Vagina (tissue), 2 donors: ENCODE measurements around the gene PTGIS.

Experiments used
- POLR2A ChIP-seq, 2 donors: fragments of 450-650 bp; IDR thresholded peaks; one replicate each; pipeline ENCODE4 v1.6.1; 2017; ENCODE audit warnings: antibody characterized with exemption in 2 of 2, mild to moderate bottlenecking in 2 of 2, moderate library complexity in 2 of 2
- POLR2AphosphoS5 ChIP-seq, 2 donors: sonication (generic); formaldehyde crosslinking; IDR thresholded peaks; one replicate each; pipeline ENCODE4 v1.9.0; 2017; ENCODE audit warnings: antibody characterized with exemption in 2 of 2, mild to moderate bottlenecking in 2 of 2, low read depth in 1 of 2; ENCODE audit not compliant: insufficient read depth in 1 of 2
- TF ChIP-seq, protein P1 (sequence below), 3 experiments: fragments of 450-650 bp in 2 of 3; fragments of 200-600 bp in 1 of 3; sonication (generic) in 1 of 3; IDR thresholded peaks; one replicate each; pipeline ENCODE4 v1.5.1; 2017 to 2019; ENCODE audit warnings: antibody characterized with exemption in 3 of 3, mild to moderate bottlenecking in 2 of 3, moderate library complexity in 2 of 3

DNA sequence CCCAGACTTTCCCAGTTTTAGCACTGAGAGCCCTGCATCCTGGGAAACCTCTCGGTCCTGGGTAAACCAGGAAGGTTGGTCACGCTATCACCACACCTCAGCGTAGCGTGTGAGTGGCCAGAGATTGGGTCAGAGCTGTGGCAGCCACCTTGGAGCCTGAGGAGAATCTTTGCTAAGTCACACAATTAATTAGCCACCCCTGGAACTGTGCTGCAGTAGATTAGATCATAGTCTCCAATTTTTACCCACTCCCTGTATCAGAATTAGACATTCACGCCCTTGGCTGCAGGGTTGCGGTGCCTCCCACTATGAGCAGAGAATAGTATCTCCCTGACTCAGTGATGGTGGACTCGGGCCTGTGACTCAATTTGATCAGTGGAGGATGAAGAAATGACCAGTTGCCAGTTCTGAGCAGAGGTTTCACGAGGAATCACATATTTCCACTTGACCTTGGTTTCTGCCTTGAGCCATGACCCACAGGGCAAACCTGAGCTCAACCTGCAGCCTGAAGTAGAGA, 6.0 kb upstream of the PTGIS start:
- no peak for TF ChIP-seq POLR2A (IDR thresholded peaks at IDR 0.05)
- TF ChIP-seq, protein P1, sequence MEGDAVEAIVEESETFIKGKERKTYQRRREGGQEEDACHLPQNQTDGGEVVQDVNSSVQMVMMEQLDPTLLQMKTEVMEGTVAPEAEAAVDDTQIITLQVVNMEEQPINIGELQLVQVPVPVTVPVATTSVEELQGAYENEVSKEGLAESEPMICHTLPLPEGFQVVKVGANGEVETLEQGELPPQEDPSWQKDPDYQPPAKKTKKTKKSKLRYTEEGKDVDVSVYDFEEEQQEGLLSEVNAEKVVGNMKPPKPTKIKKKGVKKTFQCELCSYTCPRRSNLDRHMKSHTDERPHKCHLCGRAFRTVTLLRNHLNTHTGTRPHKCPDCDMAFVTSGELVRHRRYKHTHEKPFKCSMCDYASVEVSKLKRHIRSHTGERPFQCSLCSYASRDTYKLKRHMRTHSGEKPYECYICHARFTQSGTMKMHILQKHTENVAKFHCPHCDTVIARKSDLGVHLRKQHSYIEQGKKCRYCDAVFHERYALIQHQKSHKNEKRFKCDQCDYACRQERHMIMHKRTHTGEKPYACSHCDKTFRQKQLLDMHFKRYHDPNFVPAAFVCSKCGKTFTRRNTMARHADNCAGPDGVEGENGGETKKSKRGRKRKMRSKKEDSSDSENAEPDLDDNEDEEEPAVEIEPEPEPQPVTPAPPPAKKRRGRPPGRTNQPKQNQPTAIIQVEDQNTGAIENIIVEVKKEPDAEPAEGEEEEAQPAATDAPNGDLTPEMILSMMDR (IDR thresholded peaks at IDR 0.05), result no peak
- no peak for TF ChIP-seq POLR2AphosphoS5 (IDR thresholded peaks at IDR 0.05; ENCODE audit: insufficient read depth in 1 of 2, low read depth in 1 of 2)
